SK-N-SH treated with all-trans-retinoic acid at 6 μM for 48 hours (cell line): ENCODE data around the gene FAM131C.
"Not testable (repeated sequence)": the region's sequence is repeated elsewhere in the genome, so short reads cannot be mapped to it uniquely, and the experiment has no call there.

Experiments
- ATAC-seq: fragments of 200-7000 bp; cut with Tn5 transposase; 3 replicates; pipeline ENCODE4 v1.9.1; 2020; ENCODE audit warnings: mild to moderate bottlenecking, moderate library complexity
- ARNTL ChIP-seq: fragments of 450-650 bp; formaldehyde crosslinking; IDR thresholded peaks from 2 replicates; pipeline ENCODE4 v1.5.0; 2020; ENCODE audit warnings: low read depth, mild to moderate bottlenecking, moderate library complexity, borderline replicate concordance
- BACH2 ChIP-seq: fragments of 250-450 bp; sonication (Bioruptor Pico); IDR thresholded peaks from 2 replicates; pipeline ENCODE4 v1.9.0; 2021; ENCODE audit warnings: mild to moderate bottlenecking, borderline replicate concordance
- CREB5 ChIP-seq: fragments of 250-450 bp; sonication (Bioruptor Pico); IDR thresholded peaks from 2 replicates; pipeline ENCODE4 v1.5.1; 2020; ENCODE audit warnings: low read depth, mild to moderate bottlenecking, moderate library complexity
- CSDC2 ChIP-seq: fragments of 250-450 bp; sonication (Bioruptor Pico); IDR thresholded peaks from 2 replicates; pipeline ENCODE4 v1.5.0; 2020; ENCODE audit warnings: mild to moderate bottlenecking, moderate library complexity
- ESRRG ChIP-seq: fragments of 250-450 bp; sonication (Bioruptor Pico); IDR thresholded peaks from 2 replicates; pipeline ENCODE4 v1.6.1; 2021; ENCODE audit warnings: mild to moderate bottlenecking
- GLIS3 ChIP-seq: fragments of 250-450 bp; sonication (Bioruptor Pico); IDR thresholded peaks from 2 replicates; pipeline ENCODE4 v1.5.0; 2020; ENCODE audit warnings: mild to moderate bottlenecking, moderate library complexity
- ISL1 ChIP-seq: fragments of 250-450 bp; sonication (Bioruptor Pico); IDR thresholded peaks from 2 replicates; pipeline ENCODE4 v2.1.2; 2022; ENCODE audit warnings: mild to moderate bottlenecking, moderate library complexity
- OSR1 ChIP-seq: fragments of 250-450 bp; sonication (Bioruptor Pico); IDR thresholded peaks from 2 replicates; pipeline ENCODE4 v1.8.0; 2022; ENCODE audit warnings: moderate library complexity, mild to moderate bottlenecking, inconsistent platforms
- PPARA ChIP-seq: fragments of 250-450 bp; sonication (Bioruptor Pico); IDR thresholded peaks from 2 replicates; pipeline ENCODE4 v1.5.0; 2020; ENCODE audit warnings: mild to moderate bottlenecking, borderline replicate concordance
- SNAI2 ChIP-seq: fragments of 250-450 bp; sonication (Bioruptor Pico); IDR thresholded peaks from 2 replicates; pipeline ENCODE4 v1.5.0; 2020; ENCODE audit warnings: mild to moderate bottlenecking, moderate library complexity
- TCF4 ChIP-seq: fragments of 250-450 bp; sonication (Bioruptor Pico); IDR thresholded peaks from 2 replicates; pipeline ENCODE4 v1.8.0; 2021; ENCODE audit warnings: mild to moderate bottlenecking, moderate library complexity, borderline replicate concordance
- TOX ChIP-seq: fragments of 250-450 bp; sonication (Bioruptor Pico); IDR thresholded peaks from 2 replicates; pipeline ENCODE4 v1.8.0; 2021; ENCODE audit warnings: mild to moderate bottlenecking, moderate library complexity, borderline replicate concordance
- TSHZ2 ChIP-seq: fragments of 250-450 bp; sonication (Bioruptor Pico); IDR thresholded peaks from 2 replicates; pipeline ENCODE4 v1.5.0; 2020; ENCODE audit warnings: mild to moderate bottlenecking, moderate library complexity
- ZC3H10 ChIP-seq: fragments of 250-450 bp; sonication (Bioruptor Pico); IDR thresholded peaks from 2 replicates; pipeline ENCODE4 v1.5.1; 2021; ENCODE audit warnings: mild to moderate bottlenecking, moderate library complexity
- ZFP3 ChIP-seq: fragments of 250-450 bp; sonication (Bioruptor Pico); IDR thresholded peaks from 2 replicates; pipeline ENCODE4 v1.5.0; 2020; ENCODE audit warnings: mild to moderate bottlenecking, moderate library complexity
- ZFP30 ChIP-seq: fragments of 450-650 bp; formaldehyde crosslinking; IDR thresholded peaks from 2 replicates; pipeline ENCODE4 v1.5.0; 2022; ENCODE audit warnings: mild to moderate bottlenecking, moderate library complexity
- ZNF565 ChIP-seq: fragments of 450-650 bp; formaldehyde crosslinking; conservative IDR thresholded peaks from 2 replicates; pipeline ENCODE4 v1.5.0; 2020; ENCODE audit warnings: low read depth, mild to moderate bottlenecking, moderate library complexity
- ZNF70 ChIP-seq: fragments of 450-650 bp; formaldehyde crosslinking; IDR thresholded peaks from 2 replicates; pipeline ENCODE4 v1.5.0; 2020; ENCODE audit warnings: mild to moderate bottlenecking, moderate library complexity
- ZNF8 ChIP-seq: fragments of 450-650 bp; formaldehyde crosslinking; IDR thresholded peaks from 2 replicates; pipeline ENCODE4 v1.5.0; 2020; ENCODE audit warnings: mild to moderate bottlenecking, moderate library complexity
- TF ChIP-seq, protein P1 (sequence below): fragments of 250-450 bp; sonication (Bioruptor Pico); IDR thresholded peaks from 2 replicates; pipeline ENCODE4 v1.8.0; 2020; ENCODE audit warnings: mild to moderate bottlenecking, moderate library complexity, borderline replicate concordance
- TF ChIP-seq, protein P2 (sequence below): fragments of 250-450 bp; sonication (Bioruptor Pico); IDR thresholded peaks from 2 replicates; pipeline ENCODE4 v1.8.0; 2021; ENCODE audit warnings: low read depth, mild to moderate bottlenecking, moderate library complexity, borderline replicate concordance
- TF ChIP-seq, protein P3 (sequence below): fragments of 250-450 bp; sonication (Bioruptor Pico); IDR thresholded peaks from 2 replicates; pipeline ENCODE4 v1.5.1; 2021; ENCODE audit warnings: mild to moderate bottlenecking, moderate library complexity

The FAM131C gene

GRCh38 chr1:16043950-16044349, 29.5 kb downstream of the FAM131C start:
- TF ChIP-seq SNAI2, result no peak
- no peak for TF ChIP-seq ZC3H10
- TF ChIP-seq ARNTL (CRISPR knock-in tag), result no peak
- TF ChIP-seq CSDC2 (CRISPR knock-in tag), result no peak
- TF ChIP-seq, protein P1, sequence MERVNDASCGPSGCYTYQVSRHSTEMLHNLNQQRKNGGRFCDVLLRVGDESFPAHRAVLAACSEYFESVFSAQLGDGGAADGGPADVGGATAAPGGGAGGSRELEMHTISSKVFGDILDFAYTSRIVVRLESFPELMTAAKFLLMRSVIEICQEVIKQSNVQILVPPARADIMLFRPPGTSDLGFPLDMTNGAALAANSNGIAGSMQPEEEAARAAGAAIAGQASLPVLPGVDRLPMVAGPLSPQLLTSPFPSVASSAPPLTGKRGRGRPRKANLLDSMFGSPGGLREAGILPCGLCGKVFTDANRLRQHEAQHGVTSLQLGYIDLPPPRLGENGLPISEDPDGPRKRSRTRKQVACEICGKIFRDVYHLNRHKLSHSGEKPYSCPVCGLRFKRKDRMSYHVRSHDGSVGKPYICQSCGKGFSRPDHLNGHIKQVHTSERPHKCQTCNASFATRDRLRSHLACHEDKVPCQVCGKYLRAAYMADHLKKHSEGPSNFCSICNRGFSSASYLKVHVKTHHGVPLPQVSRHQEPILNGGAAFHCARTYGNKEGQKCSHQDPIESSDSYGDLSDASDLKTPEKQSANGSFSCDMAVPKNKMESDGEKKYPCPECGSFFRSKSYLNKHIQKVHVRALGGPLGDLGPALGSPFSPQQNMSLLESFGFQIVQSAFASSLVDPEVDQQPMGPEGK (CRISPR knock-in tag), result no peak
- no peak for TF ChIP-seq ZFP3
- TF ChIP-seq GLIS3 (CRISPR knock-in tag), result no peak
- TF ChIP-seq, protein P2, sequence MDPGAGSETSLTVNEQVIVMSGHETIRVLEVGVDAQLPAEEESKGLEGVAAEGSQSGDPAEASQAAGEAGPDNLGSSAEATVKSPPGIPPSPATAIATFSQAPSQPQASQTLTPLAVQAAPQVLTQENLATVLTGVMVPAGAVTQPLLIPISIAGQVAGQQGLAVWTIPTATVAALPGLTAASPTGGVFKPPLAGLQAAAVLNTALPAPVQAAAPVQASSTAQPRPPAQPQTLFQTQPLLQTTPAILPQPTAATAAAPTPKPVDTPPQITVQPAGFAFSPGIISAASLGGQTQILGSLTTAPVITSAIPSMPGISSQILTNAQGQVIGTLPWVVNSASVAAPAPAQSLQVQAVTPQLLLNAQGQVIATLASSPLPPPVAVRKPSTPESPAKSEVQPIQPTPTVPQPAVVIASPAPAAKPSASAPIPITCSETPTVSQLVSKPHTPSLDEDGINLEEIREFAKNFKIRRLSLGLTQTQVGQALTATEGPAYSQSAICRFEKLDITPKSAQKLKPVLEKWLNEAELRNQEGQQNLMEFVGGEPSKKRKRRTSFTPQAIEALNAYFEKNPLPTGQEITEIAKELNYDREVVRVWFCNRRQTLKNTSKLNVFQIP (CRISPR knock-in tag), result no peak
- no peak for TF ChIP-seq PPARA (CRISPR knock-in tag)
- TF ChIP-seq ZFP30 (CRISPR knock-in tag), result no peak
- no peak for TF ChIP-seq CREB5 (CRISPR knock-in tag)
- TF ChIP-seq ZNF8 (CRISPR knock-in tag), result no peak
- TF ChIP-seq ESRRG (CRISPR knock-in tag), result no peak
- TF ChIP-seq TCF4, result no peak
- TF ChIP-seq TSHZ2, result no peak
- TF ChIP-seq ISL1 (CRISPR knock-in tag), result no peak
- TF ChIP-seq OSR1, result no peak
- TF ChIP-seq TOX, result no peak
- TF ChIP-seq ZNF565 (CRISPR knock-in tag), result no peak
- ATAC-seq, result no peak

- ATAC-seq, result no peak
- TF ChIP-seq OSR1 (no peak), ARNTL (CRISPR knock-in tag) (no peak), ESRRG (CRISPR knock-in tag) (no peak), ZFP30 (CRISPR knock-in tag) (no peak), ZNF8 (CRISPR knock-in tag) (no peak), ZC3H10 (no peak), TSHZ2 (no peak), BACH2 (no peak), GLIS3 (CRISPR knock-in tag) (no peak), ISL1 (CRISPR knock-in tag) (no peak), TOX (no peak), ZNF70 (no peak), CSDC2 (CRISPR knock-in tag) (no peak)
- TF ChIP-seq, protein P3, sequence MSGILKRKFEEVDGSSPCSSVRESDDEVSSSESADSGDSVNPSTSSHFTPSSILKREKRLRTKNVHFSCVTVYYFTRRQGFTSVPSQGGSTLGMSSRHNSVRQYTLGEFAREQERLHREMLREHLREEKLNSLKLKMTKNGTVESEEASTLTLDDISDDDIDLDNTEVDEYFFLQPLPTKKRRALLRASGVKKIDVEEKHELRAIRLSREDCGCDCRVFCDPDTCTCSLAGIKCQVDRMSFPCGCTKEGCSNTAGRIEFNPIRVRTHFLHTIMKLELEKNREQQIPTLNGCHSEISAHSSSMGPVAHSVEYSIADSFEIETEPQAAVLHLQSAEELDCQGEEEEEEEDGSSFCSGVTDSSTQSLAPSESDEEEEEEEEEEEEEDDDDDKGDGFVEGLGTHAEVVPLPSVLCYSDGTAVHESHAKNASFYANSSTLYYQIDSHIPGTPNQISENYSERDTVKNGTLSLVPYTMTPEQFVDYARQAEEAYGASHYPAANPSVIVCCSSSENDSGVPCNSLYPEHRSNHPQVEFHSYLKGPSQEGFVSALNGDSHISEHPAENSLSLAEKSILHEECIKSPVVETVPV, result no peak
- TF ChIP-seq, protein P2 (CRISPR knock-in tag), result no peak
- TF ChIP-seq, protein P1 (CRISPR knock-in tag), result no peak
Observed at GRCh38 chr1:16043521-16043920, 29.9 kb downstream of the FAM131C start, which contains the start of gene CLCNKB. TSS of gene CLCNKB (plus strand) at chr1:16043782. CDS start at chr1:16044493, 711 bp downstream.

DNA sequence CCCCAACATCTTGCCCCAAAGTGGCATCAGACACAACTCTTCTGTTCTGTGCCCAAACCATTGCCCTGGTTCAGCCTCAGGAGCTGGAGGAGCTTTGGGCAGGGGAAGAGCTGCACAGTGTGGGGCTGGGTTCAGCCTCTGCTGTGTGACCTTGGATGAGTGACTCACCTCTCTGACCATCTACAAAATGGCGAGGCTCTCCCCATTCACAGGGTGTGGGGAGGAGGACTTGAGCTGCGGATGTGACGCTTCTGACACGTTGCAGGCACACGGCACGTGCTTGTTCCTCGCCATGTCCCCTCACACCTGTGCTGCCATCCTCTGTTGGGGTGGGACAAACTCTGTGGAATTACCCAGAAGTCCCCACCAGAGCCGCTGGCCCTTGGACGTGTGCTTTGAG, 30.8 kb downstream of the FAM131C start:
- not testable (repeated sequence) for ATAC-seq
